IPS-NIHi11 (cell line): ENCODE measurements around the gene CLTCL1.
"Not testable (repeated sequence)": the region's sequence is repeated elsewhere in the genome, so short reads cannot be mapped to it uniquely, and the experiment has no call there.

Experiments
- DNase-seq: peaks from one replicate; pipeline ENCODE4 v3.0.0; 2012; ENCODE audit warnings: mixed read lengths, low spot score

CLTCL1 gene

GRCh38 chr22:19175602-19176174 is 115.8 kb downstream of the CLTCL1 start:
- DNase-seq: no peak

DNA sequence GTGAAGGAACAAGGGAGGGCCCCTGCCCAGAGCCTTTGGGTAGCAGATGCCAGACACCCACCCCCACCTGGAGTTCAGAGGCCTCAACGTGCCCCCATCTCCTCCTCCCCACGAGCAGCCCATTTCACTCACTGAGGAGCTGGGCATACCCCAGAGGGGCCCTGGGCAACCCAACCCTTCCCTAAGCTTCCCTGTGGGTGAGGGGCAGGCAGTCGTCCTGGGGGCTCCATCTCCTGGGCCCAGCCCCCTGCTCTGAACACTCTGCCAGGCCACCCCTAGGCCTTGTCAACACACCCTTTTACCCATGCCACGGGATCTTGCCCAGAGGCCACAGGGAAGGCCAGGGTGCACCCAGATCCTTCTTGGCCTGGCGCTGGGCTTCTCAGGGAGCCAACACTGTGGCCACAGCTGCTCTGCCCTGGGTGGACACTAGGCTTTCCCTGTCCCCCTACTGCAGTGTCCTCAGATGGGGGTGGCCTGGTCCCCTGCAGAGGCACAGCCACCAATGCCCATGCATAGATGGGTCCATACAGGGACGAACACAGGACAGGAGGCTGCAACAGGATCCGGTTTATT is 116.4 kb downstream of the CLTCL1 start:
- no peak for DNase-seq

- DNase-seq: no peak
Observed at GRCh38 chr22:19174106-19175025, 117.2 kb downstream of the CLTCL1 start.

- no peak for DNase-seq
Observed at GRCh38 chr22:19173047-19174035, 118.2 kb downstream of the CLTCL1 start.

- no peak for DNase-seq
Observed at GRCh38 chr22:19172213-19173046, 119.1 kb downstream of the CLTCL1 start.

DNA sequence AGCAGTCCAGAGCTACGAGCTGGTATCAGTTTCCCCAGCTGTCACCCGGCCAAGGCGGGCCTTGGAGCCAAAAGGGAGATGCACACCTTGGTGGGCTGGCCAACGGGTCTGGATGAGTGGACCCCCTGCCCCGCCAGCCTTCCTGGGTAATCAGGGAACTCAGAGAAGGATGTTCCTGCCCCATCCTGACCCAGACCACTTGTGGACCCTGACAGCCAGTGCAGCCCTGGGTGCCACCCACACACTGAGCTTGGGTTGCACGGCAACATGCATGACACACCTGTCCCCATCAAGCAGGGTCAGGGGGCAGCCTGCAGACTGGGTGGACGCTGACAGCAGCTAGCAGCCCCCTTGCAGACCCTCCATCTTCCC is 121.6 kb downstream of the CLTCL1 start:
- no peak for DNase-seq

DNA sequence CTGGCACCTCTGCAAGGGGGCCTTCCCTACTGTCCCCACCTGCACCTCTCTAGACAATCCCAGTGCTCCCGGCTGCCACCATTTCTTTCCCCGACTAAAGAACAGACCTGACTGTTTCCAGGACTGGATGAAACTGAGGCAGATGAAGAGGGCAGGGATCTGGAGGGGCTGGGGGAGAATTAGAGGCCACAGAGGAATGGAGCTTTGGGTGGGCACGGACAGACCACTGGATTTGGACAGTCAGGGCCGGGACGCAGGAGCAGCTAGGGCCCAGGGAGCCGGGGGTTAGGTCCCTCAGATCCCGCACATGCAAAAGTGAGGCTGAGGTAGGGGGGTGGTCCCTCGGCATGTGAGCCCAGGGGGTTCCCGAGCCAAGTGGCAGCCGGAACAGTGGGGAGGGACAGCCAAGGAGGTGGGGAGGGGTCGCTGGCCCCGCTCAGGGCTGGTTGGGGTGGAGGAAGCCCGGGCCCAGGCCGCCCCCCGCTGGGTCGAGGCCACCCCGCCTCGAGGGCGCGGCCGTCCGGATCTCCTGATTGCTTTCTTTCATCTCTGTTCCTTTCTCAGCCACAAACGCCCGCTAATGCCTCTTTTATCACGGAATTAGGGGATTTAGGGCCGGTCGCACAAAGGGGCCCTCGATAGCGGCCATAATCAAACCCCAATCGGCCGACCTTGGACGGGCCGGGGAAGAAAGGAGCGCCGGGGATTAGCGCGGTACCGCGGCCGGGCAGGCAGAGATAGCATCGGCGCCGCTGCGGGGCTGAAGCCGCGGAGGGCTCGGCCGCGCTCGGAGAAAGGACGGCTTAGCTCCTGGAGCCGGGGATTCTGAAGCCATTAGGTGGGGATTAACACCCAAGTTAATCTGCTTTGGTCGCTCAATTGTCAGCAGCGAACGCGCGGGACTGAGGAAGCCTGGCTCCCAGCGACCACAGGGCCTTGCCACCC is 122.2 kb downstream of the CLTCL1 start:
- DNase-seq: no peak

DNA sequence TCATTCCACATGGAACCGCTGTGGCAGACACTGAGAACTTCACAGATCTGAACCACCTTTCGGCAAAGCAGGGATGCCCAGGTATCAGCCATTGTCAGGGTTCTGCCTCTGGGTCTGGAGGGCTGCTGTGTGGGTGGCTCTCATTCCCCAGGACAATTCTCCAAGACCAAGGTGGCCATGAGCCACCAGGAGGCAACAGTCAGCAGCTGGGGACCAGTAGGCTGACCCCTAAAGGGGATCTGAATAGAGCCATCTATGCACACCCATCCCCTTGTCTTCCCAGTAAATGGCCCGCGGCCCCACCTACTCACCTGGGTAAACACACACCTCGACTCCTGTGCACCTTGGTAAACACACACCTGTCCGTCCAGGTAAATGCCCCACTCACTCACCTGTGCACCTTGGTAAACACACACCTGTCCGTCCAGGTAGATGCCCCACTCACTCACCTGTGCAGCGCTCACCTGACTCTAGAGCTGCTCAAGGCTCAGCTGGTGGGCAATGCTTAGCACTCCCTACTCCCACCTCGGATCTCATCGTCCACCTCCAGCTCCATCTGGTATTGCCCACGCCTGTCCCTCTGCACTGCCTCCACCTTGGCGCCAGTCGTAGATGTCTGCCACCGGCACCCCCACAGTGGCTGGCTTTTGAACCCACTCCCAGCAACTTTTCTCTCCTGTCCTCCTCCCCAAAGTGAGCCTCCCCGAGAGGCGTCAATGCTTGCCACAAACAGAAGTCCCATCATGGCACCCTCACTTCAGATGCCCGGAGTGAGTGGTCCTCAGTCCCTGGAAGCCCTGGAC is 123.2 kb downstream of the CLTCL1 start:
- DNase-seq: no peak

GRCh38 chr22:19167106-19167869 is 124.2 kb downstream of the CLTCL1 start:
- no peak for DNase-seq

GRCh38 chr22:19166421-19166820 is 125.1 kb downstream of the CLTCL1 start:
- no peak for DNase-seq

DNA sequence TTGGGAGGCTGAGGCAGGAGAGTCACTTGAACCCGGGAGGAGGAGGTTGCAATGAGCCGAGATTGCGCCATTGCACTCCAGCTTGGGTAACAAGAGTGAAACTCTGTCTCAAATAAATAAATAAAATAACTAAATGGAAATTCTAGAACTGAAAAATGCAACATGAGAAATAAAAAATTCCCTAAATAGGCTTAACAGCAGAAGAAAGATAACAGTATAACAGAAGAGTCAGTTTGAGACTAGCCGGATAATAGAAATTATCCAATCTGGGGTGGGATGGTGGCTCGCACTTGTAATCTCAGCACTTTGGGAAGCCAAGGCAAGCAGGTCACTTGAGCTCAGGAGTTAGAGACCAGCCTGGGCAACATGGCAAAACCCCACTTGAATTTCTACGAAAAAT is 127.1 kb downstream of the CLTCL1 start:
- no peak for DNase-seq

- not testable (repeated sequence) for DNase-seq
Observed at GRCh38 chr22:19158649-19159048, 132.9 kb downstream of the CLTCL1 start.

DNA sequence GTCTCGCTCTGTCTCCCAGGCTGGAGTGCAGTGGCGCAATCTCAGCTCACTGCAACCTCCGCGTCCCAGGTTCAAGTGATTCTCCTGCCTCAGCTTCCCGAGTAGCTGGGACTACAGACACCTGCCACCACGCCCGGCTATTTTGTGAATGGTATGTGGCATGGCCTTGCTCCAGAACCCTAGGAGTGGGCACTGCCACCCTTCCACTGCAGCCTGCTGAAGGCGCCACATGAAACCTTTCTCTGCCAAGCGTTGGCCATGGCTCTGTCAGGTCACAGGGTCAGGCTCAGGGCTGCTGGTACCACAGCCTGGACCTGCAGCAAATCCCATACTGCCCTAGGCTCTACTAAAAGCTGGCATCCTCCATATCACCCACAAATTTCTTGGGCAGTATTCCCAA is 135.4 kb downstream of the CLTCL1 start:
- not testable (repeated sequence) for DNase-seq

- no peak for DNase-seq
Observed at GRCh38 chr22:19152942-19153883, 138.3 kb downstream of the CLTCL1 start.

DNA sequence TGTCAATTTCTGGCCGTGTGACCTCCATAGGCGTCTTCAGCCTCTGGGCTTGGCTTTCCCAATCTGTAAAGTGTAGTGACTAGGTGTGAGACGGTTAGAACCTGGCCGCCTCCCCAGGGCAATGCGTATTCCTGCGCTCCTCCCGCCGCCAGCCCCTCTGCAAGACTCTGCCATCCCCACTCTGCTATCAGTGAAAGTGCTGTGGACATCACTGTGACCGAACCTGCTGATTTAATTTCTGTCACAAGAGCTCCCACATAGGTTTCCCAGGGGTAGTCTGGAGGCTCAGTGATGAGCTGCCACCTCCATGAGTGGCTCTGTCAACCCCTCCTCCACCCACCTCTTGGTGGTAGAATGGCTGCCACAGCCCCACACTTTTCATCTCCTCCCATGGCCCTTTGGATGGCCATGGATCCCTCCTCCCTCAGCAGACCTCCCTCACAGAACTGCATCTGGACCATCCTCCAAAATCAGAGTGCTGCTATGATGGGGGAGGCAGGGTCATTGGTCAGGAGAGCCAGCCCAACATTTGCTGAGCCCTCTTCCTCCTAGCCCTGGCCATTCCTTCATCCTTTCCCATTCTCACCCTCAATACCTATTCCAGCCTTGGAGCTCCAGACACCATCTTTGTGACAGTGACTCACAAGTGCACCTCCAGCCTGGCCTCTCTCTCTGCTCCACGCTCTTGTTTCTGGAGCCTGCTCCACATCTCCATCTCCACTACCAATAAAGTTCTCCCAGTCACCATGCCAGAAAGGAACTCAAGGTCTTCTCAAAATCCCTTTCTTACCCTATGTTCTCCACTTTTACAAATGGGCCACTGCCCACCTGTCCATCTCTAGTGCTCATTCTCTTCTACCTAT is 140.0 kb downstream of the CLTCL1 start:
- no peak for DNase-seq
